ENCODE measurements around the gene MDN1.
"Not testable (repeated sequence)": the region's sequence is repeated elsewhere in the genome, so short reads cannot be mapped to it uniquely, and the experiment has no call there.

DNA sequence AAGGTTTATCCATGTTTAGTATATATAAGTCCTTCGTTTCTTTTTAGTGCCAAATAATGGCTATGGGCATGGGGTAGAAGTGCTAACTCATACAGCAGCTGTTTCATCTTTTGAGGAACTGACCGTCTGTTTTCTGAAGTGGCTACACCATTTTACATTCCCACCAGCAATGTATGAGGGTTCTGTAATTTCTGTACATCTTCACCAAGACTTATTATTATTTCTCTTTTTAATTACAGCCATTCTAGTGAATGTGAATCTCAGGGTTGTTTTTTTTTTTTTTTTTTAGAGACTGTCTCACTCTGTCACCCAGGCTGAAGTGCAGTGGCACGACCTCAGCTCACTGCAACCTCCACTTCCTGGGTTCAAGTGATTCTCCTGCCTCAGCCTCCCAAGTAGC lies 183.2 kb downstream of the MDN1 start:
- TF ChIP-seq, protein P1, sequence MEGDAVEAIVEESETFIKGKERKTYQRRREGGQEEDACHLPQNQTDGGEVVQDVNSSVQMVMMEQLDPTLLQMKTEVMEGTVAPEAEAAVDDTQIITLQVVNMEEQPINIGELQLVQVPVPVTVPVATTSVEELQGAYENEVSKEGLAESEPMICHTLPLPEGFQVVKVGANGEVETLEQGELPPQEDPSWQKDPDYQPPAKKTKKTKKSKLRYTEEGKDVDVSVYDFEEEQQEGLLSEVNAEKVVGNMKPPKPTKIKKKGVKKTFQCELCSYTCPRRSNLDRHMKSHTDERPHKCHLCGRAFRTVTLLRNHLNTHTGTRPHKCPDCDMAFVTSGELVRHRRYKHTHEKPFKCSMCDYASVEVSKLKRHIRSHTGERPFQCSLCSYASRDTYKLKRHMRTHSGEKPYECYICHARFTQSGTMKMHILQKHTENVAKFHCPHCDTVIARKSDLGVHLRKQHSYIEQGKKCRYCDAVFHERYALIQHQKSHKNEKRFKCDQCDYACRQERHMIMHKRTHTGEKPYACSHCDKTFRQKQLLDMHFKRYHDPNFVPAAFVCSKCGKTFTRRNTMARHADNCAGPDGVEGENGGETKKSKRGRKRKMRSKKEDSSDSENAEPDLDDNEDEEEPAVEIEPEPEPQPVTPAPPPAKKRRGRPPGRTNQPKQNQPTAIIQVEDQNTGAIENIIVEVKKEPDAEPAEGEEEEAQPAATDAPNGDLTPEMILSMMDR (IDR thresholded peaks at IDR 0.05 in 4 of 5, conservative IDR thresholded peaks at IDR 0.05 in 1 of 5) = not testable (repeated sequence)
- TF ChIP-seq POLR2A (IDR thresholded peaks at IDR 0.05) = not testable (repeated sequence)

All from gastrocnemius medialis (tissue), 4 donors.